Keratinocyte (primary cell): ENCODE results near the gene LRRC27. TPM values are rescaled to one million over a fixed set of nuclear protein-coding genes. Genes with fewer than 3 reads are reported as not detected.

Source experiments
- DNase-seq: peaks from one replicate; pipeline ENCODE4 v3.0.0-alpha.2; 2011; ENCODE audit warnings: low read depth, missing footprints, low spot score
- FAIRE-seq: peaks from 2 replicates; lab custom pipeline; 2011; peaks lifted over from hg19 to GRCh38; lab: Jason Lieb, UNC
- H2AFZ ChIP-seq: 2 replicates; pipeline ENCODE4 v1.6.0; 2012; ENCODE audit warnings: low read length, control low read depth, inconsistent platforms; ENCODE audit not compliant: control insufficient read depth
- H3K27ac ChIP-seq: 2 replicates; pipeline ENCODE4 v1.5.1; 2011; ENCODE audit warnings: low read length; ENCODE audit not compliant: control insufficient read depth, insufficient read depth
- H3K27me3 ChIP-seq: 3 replicates; pipeline ENCODE4 v1.6.0; 2011; ENCODE audit warnings: low read length; ENCODE audit not compliant: control insufficient read depth, insufficient read depth; ENCODE audit errors: extremely low read depth
- H3K36me3 ChIP-seq, 2 experiments: 2 replicates in 1 of 2; 3 replicates in 1 of 2; pipeline ENCODE4 v1.5.1; 2011; ENCODE audit warnings: low read length in 2 of 2, mild to moderate bottlenecking in 1 of 2; ENCODE audit not compliant: control insufficient read depth in 2 of 2, insufficient read depth in 2 of 2; ENCODE audit errors: extremely low read depth in 1 of 2
- H3K4me1 ChIP-seq: 3 replicates; pipeline ENCODE4 v1.5.1; 2011; ENCODE audit warnings: low read length; ENCODE audit not compliant: control insufficient read depth, insufficient read depth; ENCODE audit errors: extremely low read depth
- H3K4me2 ChIP-seq: 3 replicates; pipeline ENCODE4 v1.6.0; 2011; ENCODE audit warnings: low read depth, low read length; ENCODE audit not compliant: control insufficient read depth, insufficient read depth; ENCODE audit errors: extremely low read depth
- H3K4me3 ChIP-seq, 3 experiments: fragments of 200-600 bp in 1 of 3; sonication (generic) in 1 of 3; 2 replicates in 2 of 3; 3 replicates in 1 of 3; pipeline ENCODE4 v1.5.1; 2011 to 2016; ENCODE audit warnings: low read length in 3 of 3, mild to moderate bottlenecking in 3 of 3, control low read depth in 2 of 3, inconsistent platforms in 1 of 3, low read depth in 1 of 3, mixed read lengths in 1 of 3, mixed run types in 1 of 3, moderate library complexity in 1 of 3; ENCODE audit not compliant: control insufficient read depth in 2 of 3, insufficient read depth in 2 of 3; ENCODE audit errors: extremely low read depth in 1 of 3
- H3K79me2 ChIP-seq: 2 replicates; pipeline ENCODE4 v1.6.0; 2012; ENCODE audit warnings: low read length; ENCODE audit not compliant: control insufficient read depth, insufficient read depth
- H3K9ac ChIP-seq: 3 replicates; pipeline ENCODE4 v1.6.0; 2011; ENCODE audit warnings: low read length; ENCODE audit not compliant: control insufficient read depth, insufficient read depth; ENCODE audit errors: extremely low read depth
- H3K9me1 ChIP-seq: 3 replicates; pipeline ENCODE4 v1.6.0; 2011; ENCODE audit warnings: low read length; ENCODE audit not compliant: control insufficient read depth, insufficient read depth; ENCODE audit errors: extremely low read depth
- H3K9me3 ChIP-seq: 2 replicates; pipeline ENCODE4 v1.5.1; 2012; ENCODE audit warnings: low read depth, low read length; ENCODE audit not compliant: control insufficient read depth
- H4K20me1 ChIP-seq: 3 replicates; pipeline ENCODE4 v1.6.0; 2011; ENCODE audit warnings: low read length; ENCODE audit not compliant: control insufficient read depth, insufficient read depth; ENCODE audit errors: extremely low read depth
- CTCF ChIP-seq, 3 experiments: IDR thresholded peaks in 1 of 3; conservative IDR thresholded peaks in 1 of 3; optimal IDR thresholded peaks in 1 of 3; 2 replicates in 2 of 3; 3 replicates in 1 of 3; pipeline versions ENCODE3 to v1.5.1; 2011; ENCODE audit warnings: low read length in 3 of 3, mild to moderate bottlenecking in 3 of 3, moderate library complexity in 2 of 3, control low read depth in 1 of 3, inconsistent platforms in 1 of 3; ENCODE audit not compliant: insufficient read depth in 2 of 3; ENCODE audit errors: extremely low read depth in 1 of 3
- EZH2 ChIP-seq: IDR thresholded peaks from one replicate; pipeline ENCODE4 v1.6.1; 2012; ENCODE audit warnings: inconsistent platforms, mild to moderate bottlenecking, low read length, moderate library complexity
- dilution Hi-C: fragments of 300-500 bp; cut with MboI; formaldehyde crosslinking; loops from one replicate; pipeline ENCODE4 v1.7.0; 2020; ENCODE audit warnings: low sequenced_read_pairs; ENCODE audit not compliant: extremely low pct_ligation_motif_present
- polyA plus RNA-seq, 5 experiments: library from polyadenylated mRNA; depleted of rRNA in 3 of 5; stranded (reverse) in 3 of 5; stranded (forward) in 1 of 5; unstranded in 1 of 5; fragments of >200 nt; gene quantifications; 1 replicate in 1 of 5; 2 replicates in 3 of 5; 3 replicates in 1 of 5; pipeline versions ENCODE4 v1.2.1 to v1.2.3, GENCODE V29; 2011 to 2012; ENCODE audit warnings: missing spikeins in 2 of 5, low read depth in 1 of 5, low replicate concordance in 1 of 5

The LRRC27 gene
- polyA plus RNA-seq, 1 donor (not counting 4 experiments of a cell fraction or from before 2014, with no cell fraction given): 3.0 TPM

- no peak for TF ChIP-seq EZH2
- TF ChIP-seq CTCF (optimal IDR thresholded peaks at IDR 0.05 in 1 of 3, IDR thresholded peaks at IDR 0.05 in 1 of 3, conservative IDR thresholded peaks at IDR 0.05 in 1 of 3; ENCODE audit: extremely low read depth in 1 of 3, insufficient read depth in 2 of 3, low read length in 3 of 3): no peak
- Histone ChIP-seq H3K9ac (no peak overlapping the region), H4K20me1 (no peaks in the 10 kb centered on the region), H3K79me2 (no peaks in the 10 kb centered on the region), H3K4me2 (no peak overlapping the region), H3K4me3 (no peak overlapping the region), H2AFZ (no peak overlapping the region), H3K9me3 (no peaks in the 10 kb centered on the region), H3K27ac (no peak overlapping the region), H3K27me3 (peaks cover 42% of the 10 kb centered on the region), H3K9me1 (no peaks in the 10 kb centered on the region), H3K36me3 (no peaks in the 10 kb centered on the region), H3K4me1 (no peaks in the 10 kb centered on the region)
- FAIRE-seq (no peak), DNase-seq (no peak)
- dilution Hi-C loops: no loop called here
Measured at GRCh38 chr10:132306343-132306685, 25.7 kb upstream of the LRRC27 start.

GRCh38 chr10:132306864-132307751, 24.9 kb upstream of the LRRC27 start:
- H3K4me2 ChIP-seq: peak overlapping the region; percentile 66
- H3K9ac ChIP-seq: no peak overlapping the region
- H3K4me3 ChIP-seq: peak overlapping the region; percentile 31 to 57 (median 43)
- peak overlapping the region; percentile 58 for H2AFZ ChIP-seq
- H3K27ac ChIP-seq: no peak overlapping the region
- no peaks in the 10 kb centered on the region for H4K20me1 ChIP-seq
- H3K4me1 ChIP-seq: no peaks in the 10 kb centered on the region
- no peak for DNase-seq
- H3K9me1 ChIP-seq: no peaks in the 10 kb centered on the region
- TF ChIP-seq EZH2: peak; percentile 71
- TF ChIP-seq CTCF (optimal IDR thresholded peaks at IDR 0.05 in 1 of 3, IDR thresholded peaks at IDR 0.05 in 1 of 3, conservative IDR thresholded peaks at IDR 0.05 in 1 of 3; ENCODE audit: extremely low read depth in 1 of 3, insufficient read depth in 2 of 3, low read length in 3 of 3): no peak
- dilution Hi-C loops: no loop called here
- H3K9me3 ChIP-seq: no peaks in the 10 kb centered on the region
- H3K27me3 ChIP-seq: peaks cover 42% of the 10 kb centered on the region
- no peaks in the 10 kb centered on the region for H3K36me3 ChIP-seq
- H3K79me2 ChIP-seq: no peaks in the 10 kb centered on the region
- no peak for FAIRE-seq
